ENCODE measurements around the gene MAGEA8.

DNA sequence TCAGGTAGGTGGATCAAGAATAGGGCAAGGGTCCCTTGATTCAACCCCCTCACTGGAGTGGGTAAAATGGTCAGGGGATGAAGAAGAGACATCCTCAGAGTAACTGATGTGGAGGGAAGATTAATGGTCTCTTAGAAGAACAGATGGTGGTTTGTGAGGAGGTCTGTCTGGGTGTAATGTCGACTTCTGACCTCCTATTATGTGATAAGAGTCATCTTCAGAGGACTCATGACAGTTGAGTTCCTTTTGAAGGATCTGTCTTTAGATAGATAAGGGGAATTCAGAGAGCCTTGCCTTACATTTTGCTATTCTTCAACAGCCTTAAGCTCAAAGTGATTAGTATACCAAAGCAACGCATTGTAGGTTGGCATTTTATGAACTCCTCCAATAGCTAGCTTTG lies 27.1 kb upstream of the MAGEA8 start:
- TF ChIP-seq, protein P1, sequence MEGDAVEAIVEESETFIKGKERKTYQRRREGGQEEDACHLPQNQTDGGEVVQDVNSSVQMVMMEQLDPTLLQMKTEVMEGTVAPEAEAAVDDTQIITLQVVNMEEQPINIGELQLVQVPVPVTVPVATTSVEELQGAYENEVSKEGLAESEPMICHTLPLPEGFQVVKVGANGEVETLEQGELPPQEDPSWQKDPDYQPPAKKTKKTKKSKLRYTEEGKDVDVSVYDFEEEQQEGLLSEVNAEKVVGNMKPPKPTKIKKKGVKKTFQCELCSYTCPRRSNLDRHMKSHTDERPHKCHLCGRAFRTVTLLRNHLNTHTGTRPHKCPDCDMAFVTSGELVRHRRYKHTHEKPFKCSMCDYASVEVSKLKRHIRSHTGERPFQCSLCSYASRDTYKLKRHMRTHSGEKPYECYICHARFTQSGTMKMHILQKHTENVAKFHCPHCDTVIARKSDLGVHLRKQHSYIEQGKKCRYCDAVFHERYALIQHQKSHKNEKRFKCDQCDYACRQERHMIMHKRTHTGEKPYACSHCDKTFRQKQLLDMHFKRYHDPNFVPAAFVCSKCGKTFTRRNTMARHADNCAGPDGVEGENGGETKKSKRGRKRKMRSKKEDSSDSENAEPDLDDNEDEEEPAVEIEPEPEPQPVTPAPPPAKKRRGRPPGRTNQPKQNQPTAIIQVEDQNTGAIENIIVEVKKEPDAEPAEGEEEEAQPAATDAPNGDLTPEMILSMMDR (IDR thresholded peaks at IDR 0.05; ENCODE audit: poor library complexity) = no peak
- no peak for TF ChIP-seq EZH2 (IDR thresholded peaks at IDR 0.05; ENCODE audit: borderline replicate concordance)
- no peak for TF ChIP-seq EZH2phosphoT487 (IDR thresholded peaks at IDR 0.05; ENCODE audit: low read depth, severe bottlenecking, unreplicated experiment)

All from hepatocyte (in vitro differentiated cells).